ENCODE measurements around the gene COIL. TPM values are rescaled to one million over a fixed set of nuclear protein-coding genes. Genes with fewer than 3 reads are reported as not detected.
"Not testable (repeated sequence)": the region's sequence is repeated elsewhere in the genome, so short reads cannot be mapped to it uniquely, and the experiment has no call there.

COIL gene, protein sequence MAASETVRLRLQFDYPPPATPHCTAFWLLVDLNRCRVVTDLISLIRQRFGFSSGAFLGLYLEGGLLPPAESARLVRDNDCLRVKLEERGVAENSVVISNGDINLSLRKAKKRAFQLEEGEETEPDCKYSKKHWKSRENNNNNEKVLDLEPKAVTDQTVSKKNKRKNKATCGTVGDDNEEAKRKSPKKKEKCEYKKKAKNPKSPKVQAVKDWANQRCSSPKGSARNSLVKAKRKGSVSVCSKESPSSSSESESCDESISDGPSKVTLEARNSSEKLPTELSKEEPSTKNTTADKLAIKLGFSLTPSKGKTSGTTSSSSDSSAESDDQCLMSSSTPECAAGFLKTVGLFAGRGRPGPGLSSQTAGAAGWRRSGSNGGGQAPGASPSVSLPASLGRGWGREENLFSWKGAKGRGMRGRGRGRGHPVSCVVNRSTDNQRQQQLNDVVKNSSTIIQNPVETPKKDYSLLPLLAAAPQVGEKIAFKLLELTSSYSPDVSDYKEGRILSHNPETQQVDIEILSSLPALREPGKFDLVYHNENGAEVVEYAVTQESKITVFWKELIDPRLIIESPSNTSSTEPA
- 17.9 TPM for total RNA-seq

DNA sequence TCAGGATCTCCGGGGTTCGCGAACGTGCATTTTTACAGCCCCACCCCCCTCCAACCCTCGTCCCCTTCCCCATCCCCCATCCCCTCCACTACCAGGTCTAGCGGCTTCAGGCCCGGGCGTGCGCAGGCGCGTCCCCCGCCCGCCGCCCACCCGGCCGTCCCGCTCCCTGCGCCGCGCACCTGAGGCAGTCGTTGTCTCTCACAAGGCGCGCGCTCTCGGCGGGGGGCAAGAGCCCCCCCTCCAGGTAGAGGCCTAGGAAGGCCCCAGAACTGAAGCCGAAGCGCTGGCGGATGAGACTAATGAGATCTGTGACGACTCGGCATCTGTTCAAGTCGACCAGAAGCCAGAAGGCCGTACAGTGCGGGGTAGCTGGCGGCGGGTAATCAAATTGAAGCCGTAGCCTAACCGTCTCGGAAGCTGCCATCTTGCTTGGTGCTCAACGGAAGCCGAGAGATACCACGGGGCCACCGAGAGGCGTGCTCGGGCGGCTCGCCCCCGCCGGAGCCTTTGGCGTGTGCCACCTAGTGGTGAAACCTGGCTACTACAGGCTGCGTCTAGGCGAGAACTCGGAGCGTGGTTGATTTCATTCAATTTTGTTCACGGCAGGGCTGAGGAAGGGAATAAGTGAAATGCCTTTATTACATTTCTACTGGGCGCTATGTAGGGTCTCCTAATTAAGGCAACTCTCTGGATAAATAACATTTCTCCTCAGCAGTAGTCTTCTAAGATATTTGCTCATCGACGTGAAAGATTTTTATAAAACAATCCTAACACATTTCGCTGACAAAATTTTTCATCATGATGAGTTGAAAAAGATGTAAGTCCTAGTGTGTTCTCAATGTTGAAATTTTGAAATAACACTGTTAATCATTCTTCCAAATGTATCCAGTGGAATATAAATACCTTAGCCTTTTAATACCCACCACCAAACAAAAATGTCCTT is at the start of gene COIL:
Gene COIL, minus strand, starts transcription at position 455 of the 943 bp plus-strand sequence. Its CDS starts 31 bp downstream, at position 424.
- peak; percentile 94 for DNase-seq (ENCODE audit: low spot score)

DNA sequence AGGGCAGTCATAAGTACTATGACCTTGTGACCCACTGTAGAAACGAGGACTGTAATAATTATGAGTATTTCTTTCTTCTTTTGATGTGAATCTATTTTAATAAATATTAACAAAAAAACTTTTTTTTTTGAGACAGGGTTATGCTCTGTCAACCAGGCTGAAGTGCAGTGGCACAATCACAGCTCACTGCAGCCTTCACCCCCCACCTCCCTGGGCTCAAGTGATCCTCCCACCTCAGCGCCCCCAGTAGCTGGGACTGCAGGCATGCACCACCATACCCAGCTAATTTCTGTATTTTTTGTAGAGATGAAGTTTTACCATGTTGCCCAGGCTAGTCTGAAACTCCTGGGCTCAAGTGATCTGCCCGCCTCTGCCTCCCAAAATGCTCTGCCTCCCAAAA is 49.6 kb upstream of the COIL start:
- DNase-seq (ENCODE audit: low spot score): peak; percentile 12

DNA sequence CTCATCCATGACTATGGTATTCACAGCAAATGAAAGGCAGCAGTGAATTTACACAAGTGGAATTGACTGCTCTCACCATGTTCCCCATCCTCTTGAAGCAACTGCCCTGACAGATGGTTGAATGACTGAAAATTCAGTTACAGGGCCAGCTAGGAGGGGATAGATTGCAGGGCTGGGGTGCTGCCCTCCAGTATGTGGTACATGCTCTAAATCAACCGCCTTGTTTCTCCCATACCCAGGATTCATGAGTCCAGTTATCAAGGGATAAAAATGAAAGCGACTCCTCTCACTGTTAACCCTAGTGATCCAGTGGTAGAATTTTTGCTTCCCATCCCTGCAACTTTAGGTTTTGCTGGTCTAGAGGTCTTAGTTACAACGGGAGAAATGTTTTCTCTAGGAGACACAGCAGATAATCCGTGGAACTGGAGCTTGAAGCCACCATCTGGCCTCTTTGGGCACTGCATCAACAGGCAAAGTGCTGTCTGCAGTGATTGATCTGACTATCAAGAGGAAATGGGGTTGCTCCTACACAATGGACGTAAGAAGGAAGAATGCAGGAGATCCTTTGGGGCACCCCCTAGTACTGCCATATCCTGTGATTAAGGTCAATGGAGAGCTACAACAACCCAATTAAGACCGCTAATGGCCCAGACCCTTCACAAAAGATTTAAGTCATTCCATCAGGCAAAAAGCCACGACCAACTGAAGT is 49.0 kb upstream of the COIL start:
- peak; percentile 63 for DNase-seq (ENCODE audit: low spot score)

DNA sequence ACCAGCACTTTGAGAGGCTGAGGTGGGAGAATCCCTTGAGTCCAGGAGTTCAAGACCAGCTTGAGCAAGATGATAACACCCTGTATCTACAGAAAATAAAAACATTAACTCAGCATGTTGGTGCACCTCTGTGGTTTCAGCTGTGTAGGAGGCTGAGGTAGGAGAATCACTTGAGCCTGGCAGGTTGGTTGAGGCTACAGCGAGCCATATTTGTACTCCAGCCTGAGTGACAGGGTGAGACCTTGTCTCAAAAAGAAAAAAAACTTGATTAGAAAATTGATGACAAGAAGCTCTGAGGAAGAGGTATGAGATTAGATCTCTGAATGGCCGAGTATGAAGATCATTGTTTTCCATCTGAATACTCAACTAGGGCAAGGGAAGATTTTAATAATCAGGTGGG is 48.1 kb upstream of the COIL start:
- DNase-seq (ENCODE audit: low spot score): no peak

DNA sequence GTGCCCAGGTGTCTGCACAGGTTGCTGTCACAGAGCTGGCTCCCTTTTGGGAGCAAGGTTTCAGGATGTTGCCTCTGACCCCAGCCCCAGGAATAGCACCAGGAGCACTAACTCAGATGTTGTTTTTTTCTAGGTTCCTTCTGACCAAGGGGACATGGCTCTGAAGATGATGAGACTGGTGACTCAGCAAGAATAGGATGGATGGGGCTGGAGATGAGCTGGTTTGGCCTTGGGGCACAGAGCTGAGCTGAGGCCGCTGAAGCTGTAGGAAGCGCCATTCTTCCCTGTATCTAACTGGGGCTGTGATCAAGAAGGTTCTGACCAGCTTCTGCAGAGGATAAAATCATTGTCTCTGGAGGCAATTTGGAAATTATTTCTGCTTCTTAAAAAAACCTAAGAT is 45.2 kb upstream of the COIL start:
- peak; percentile 32 for DNase-seq (ENCODE audit: low spot score)

DNA sequence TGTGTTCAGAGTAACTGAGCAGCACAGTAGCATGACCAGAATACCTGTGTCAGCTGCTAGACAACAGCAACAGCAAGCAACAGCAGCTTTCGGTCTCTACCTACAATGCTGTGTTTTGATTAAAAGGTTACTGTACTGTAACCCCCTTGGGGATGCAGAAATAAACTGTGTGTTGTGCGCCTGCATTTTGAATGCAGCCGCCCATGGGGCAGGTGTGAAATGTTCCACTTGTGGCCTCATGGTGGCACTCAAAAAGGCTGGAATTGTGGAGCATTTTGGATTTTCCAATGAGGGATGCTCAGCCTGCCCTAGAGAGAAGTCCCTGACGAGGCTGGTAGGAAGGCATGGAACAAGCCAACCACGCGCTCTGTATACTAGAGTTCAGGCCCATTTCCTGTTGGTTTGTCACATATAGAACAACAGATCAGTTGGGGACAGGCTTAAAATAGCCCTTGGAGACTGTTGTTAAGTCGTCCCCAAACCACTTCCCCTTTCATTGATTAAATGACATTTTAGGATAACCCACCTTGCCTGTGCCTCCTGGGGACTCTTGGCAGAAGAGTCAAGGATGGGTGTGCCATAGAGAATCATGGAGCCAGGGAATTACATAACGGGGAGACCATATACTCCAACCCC is 44.2 kb upstream of the COIL start:
- DNase-seq (ENCODE audit: low spot score): peak; percentile 39

DNA sequence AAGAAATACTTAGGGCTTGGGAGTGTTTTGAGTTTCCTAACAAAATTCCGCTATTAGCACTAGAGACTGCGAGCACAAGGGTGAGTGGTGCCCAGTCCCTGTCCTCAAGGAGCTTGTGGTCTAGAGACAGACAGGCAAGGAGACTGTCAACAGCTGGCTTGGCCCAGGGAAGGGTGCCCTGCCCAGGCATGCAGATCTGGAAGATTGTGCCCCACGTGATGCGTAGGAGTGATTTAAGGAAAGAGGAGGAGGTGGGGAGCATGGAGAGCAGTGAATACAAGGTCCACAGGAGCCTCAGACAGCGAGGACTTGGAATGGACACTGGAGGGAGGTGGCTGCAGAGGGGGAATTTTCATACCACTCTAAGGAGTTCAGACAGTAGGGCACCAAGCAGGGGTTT is 42.1 kb upstream of the COIL start:
- DNase-seq (ENCODE audit: low spot score): peak; percentile 37

DNA sequence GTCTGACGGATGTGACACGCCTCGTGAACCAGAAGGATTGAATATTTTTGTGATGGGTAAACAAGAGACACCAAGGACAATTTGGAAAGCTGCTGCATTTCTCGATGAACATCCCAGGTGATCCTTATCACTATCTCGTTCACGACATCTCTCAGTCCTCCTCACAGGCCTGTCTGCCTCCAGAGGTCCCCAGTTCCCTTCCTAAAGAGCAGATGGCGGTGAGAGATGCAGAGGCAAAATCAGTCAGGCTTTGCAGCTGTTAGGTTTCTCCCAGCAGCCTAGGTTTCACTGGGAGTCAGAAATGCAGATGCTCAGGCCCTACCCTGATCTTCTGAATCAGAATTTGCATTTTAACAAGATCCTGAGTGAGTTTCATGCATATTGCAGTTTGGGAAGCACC is 40.7 kb upstream of the COIL start:
- DNase-seq (ENCODE audit: low spot score): peak; percentile 19

DNA sequence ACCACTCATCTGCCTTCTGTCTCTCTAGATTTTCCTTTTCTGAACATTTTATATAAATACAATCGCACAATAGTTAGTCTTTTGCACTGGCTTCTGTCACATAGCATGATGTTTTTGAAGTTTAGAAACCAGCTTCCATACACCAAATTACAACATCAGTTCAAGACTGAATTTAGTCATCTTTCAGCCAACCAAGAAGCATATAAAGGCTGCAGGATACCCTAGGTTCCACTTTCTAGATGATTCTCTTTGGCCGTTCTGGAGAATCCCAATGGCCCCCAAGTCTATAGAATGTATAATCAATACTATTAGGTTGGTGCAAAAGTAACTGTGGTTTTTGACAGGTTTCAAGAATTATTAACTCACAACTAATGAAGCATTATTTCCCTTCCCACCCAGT is 36.5 kb upstream of the COIL start:
- DNase-seq (ENCODE audit: low spot score): no peak

DNA sequence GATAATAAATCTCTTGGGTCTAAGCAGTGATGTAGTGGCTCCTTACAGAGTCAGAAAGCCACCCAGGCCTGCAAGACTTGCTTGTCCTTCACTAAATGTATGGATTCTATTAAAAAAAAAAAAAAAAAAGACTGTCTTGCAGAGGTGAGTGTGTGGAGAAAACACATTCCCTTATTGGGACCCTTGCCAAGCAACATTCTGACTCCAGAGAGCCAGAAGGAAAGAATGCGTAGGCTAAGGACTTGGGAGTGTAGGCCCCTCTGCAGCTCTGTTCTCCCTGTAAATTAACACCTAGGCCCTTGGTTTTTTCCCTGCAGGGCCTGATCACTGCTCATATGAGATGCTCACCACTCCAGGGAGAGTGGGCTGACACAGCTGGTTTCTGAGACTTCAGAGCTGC is 34.9 kb upstream of the COIL start:
- DNase-seq (ENCODE audit: low spot score): peak; percentile 9

DNA sequence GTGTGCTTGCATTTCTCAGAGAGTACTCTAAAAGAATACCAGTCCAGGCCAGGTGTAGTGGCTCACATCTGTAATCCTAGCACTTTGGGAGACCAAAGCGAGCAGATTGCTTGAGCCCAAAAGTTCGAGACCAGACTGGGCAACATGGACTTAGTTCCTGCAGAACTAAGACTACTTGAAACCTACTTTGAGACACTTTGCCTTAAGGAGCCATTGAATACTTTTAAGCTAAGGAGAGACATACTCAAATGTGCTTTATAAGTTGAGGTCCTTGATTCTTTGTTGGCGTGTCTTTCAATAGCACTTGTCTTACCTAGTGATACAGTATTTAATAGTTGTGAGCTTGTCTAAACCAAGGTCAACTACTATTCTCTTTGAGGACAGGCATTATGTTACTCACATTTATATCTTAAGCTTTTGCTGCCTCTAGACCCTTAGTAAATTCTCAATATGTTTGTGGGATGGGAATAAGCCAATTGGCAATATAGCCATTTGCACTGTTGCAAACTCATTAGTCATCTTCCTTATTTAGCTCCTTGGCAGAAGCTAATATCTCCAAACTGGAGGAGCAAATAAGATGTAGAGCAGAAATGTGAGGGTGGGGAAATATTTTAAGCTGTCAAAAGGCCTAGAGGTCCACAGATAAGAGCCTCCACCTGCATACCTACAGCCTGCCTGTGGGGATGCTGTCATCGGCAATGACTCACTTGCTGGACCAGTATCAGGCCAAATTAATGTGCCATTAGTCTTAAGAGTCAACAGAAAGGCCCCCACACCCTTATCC is 33.4 kb upstream of the COIL start:
- DNase-seq (ENCODE audit: low spot score): no peak

DNA sequence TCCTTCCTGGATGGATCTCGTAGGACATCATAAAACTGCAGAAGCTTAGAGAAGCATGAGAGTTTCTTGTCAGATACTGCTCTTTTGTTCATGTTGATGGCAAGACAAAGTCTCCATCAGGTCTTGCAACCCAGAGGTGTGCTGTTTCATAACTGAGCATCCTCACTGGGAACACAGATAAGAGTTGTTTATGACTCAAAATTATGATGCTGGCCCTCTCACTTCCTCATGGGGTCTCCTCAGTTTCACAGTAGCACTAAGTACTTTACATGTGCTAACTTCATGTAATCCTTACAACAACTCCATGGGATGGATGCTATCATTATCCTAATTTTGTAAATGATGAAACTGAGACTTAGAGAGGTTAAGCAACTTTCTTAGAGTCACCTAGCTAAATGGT is 31.5 kb upstream of the COIL start:
- peak; percentile 3 for DNase-seq (ENCODE audit: low spot score)

DNA sequence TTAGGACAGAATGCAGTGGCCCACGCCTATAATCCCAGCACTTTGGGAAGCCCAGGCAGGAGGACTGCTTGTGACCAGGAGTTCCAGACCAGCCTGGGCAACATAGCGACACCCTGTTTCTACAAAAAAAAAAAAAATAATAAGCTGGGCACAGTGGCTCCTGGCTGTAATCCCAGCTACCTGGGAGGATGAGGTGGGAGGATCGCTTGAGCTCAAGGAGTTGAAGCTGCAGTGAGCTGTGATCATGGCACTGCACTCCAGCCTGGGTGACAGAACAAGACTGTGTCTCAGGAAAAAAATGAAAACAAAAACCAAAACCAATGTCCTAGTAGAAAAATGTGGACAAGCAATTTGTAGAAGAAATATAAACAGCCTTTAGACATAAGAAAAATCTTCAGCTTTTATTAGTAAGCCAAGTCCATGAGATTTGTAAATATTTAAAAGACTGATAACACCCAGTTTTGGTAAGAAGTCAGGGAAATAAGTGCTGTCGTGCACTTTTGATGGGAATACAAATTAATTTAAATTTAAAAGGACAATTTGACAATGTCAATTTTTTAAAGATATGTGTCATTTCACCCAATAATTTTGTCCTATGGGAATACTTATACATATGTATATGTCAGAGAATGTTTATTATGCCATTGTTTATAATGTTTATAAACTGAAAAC is 28.2 kb upstream of the COIL start:
- DNase-seq (ENCODE audit: low spot score): no peak

DNA sequence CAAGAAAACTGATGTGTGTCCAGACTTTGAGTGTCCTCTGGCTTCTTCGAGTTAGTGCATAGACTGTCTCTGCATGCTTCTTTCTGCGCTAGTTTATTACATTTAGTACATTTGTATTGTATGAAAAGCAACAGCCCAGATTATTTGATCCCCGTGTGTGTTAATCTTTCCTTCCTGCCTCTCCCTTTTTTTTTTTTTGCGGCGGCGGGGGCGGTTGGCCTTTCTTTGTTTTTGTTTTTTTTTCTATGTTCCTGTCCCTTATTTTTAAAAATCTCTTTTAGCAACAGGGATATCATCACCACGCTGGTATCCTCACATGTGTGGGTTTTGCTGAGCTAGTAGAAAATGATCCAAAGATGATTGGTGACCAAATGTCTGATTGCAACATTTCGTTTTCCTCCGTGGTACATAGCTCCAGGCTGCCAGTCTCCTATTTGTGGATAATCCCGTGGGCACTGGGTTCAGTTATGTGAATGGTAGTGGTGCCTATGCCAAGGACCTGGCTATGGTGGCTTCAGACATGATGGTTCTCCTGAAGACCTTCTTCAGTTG is 26.5 kb upstream of the COIL start:
- no peak for DNase-seq (ENCODE audit: low spot score)

DNA sequence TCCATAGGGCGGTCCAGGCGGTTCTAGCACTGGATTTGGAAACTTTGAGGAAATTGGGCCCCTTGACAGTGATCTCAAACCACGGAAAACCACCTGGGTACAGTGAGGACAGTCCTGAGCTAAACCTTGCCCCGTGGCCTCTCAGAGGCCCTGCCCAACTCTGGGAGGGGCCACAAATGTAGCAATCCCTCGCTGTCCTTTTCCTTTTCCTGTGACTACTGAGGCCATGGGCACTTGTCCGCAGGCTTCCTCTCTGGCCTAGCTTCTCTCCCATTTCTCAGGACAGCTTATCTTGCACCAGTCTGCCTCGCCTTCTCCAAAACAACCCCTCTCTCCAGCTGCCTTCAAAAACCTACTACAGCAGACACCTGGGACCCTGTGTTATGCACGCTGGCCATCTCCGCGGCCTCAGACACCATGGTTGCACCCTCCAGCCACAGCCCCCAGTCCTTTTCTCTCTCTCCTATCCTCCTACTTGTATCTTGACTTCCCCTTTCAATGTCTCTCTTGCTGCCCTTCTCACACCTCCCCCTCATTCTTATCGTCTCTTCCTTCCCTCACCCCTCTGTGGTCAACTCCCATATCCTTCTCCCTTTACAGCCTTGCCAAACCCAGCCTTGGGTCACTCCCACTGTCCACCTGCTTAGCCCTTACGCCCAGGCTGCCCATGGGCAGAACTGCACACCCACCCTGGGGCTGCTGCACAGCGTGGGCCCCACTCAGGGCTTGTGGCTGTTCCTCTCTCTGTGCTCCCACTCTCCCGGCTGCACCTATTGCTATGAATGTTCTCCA is 24.7 kb upstream of the COIL start:
- no peak for DNase-seq (ENCODE audit: low spot score)

DNA sequence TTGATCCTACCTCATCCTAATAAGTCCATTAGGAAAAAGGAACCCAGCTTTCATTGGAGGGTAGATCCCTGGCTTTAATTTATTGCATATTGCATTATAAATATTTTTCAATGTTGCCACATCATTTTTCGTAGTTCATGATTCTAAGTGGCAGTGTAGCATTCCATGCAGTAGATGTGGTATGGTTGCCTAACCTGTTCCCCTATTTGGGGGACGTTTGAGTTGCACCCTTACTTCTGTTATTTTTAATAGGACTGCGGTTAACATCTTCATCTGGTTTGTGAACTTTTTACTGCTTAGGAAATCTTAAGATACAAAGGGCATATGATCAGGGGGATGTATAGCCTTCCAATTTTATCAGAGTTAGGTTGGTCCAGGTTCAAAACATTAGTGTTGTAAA is 22.5 kb upstream of the COIL start:
- DNase-seq (ENCODE audit: low spot score): no peak

DNA sequence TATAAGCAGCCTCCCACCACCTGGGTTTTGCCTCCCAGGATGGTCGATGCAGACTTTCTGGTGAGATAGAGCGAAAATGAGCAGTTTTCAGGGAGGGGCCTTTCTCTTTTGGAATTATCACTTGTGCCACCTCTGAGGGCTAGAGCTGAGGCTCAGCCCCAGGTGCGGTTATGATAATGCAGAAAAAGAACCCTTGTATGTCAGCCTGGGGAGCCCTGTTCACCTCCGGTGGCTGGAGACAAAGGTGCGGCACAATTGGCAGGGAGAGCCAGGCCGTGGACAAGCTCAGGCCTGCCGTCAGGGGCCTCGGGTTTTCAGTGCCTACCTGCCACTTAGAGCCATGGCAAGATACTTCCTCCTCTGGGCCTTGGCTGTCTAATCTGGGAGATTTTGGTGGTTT is 21.5 kb upstream of the COIL start:
- peak; percentile 78 for DNase-seq (ENCODE audit: low spot score)

DNA sequence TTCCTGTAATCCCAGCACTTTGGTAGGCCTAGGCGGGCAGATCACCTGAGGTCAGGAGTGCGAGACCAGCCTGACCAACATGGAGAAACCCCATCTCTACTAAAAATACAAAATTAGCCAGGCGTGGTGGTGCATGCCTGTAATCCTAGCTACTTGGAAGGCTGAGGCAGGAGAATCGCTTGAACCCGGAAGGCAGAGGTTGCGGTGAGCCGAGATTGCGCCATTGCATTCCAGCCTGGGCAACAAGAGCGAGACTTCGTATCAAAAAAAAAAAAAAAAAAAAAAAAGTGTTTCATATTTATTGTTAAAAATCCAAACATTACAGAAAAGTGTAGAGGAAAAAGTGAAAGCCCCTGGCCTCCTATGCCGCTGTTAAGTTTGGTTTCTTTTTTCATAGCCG is 19.7 kb upstream of the COIL start:
- DNase-seq (ENCODE audit: low spot score): not testable (repeated sequence)

DNA sequence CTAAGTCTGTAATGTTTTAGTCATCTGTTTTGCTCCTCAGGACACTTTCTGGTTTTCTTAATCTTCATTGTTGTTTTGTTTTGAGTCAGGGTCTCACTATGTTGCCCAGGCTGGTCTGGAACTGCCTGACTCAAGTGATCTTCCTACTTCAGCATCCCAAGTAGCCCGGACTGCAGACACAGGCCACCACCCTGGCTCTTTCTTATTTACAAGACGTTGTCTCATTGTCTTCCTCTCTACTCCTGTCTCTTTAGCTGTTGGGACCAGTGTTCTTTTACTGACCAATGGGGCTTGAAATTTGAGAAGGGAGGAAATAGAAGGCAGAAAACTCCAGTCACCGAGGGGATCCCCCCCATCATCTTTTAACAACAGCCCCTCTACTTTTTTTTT is 18.2 kb upstream of the COIL start:
- no peak for DNase-seq (ENCODE audit: low spot score)
